Left lung (tissue), 10 donors: ENCODE data around the gene SLC35E1. TPM values are rescaled to one million over a fixed set of nuclear protein-coding genes. Genes with fewer than 3 reads are reported as not detected.

Experiments
- ATAC-seq: fragments of 200-7000 bp; cut with Tn5 transposase; one replicate; pipeline ENCODE4 v1.9.1; 2020; ENCODE audit warnings: moderate library complexity
- DNase-seq, 4 donors: peaks; one replicate each; pipeline ENCODE4 v3.0.0-alpha.2; 2013 to 2020
- H3K27ac ChIP-seq, 2 donors: fragments of 200-600 bp; sonication (generic) in 1 of 2; one replicate each; pipeline versions ENCODE4 v1.5.0 to v1.8.0; 2020 to 2021
- H3K27me3 ChIP-seq, 2 donors: fragments of 200-600 bp; sonication (generic) in 1 of 2; one replicate each; pipeline versions ENCODE4 v1.5.0 to v1.8.0; 2020 to 2021
- H3K36me3 ChIP-seq, 2 donors: fragments of 200-600 bp; sonication (generic) in 1 of 2; one replicate each; pipeline versions ENCODE4 v1.5.0 to v1.8.0; 2020 to 2021
- H3K4me1 ChIP-seq, 2 donors: fragments of 200-600 bp; one replicate each; pipeline ENCODE4 v1.8.0; 2021
- H3K4me3 ChIP-seq, 2 donors: fragments of 200-600 bp; sonication (generic) in 1 of 2; one replicate each; pipeline versions ENCODE4 v1.5.0 to v1.8.0; 2020 to 2021; ENCODE audit warnings: mild to moderate bottlenecking in 1 of 2
- H3K9me3 ChIP-seq, 2 donors: fragments of 200-600 bp; sonication (generic) in 1 of 2; one replicate each; pipeline versions ENCODE4 v1.5.0 to v1.8.0; 2020 to 2021
- intact Hi-C, 2 donors: fragments of 100-400 bp; cut with DNase I; formaldehyde crosslinking; loops; one replicate each; pipeline versions ENCODE4 v1.11.2 to v1.14.2; 2022
- polyA plus RNA-seq, 6 donors: library from polyadenylated mRNA; unstranded; fragments of 120-200 nt; gene quantifications; one replicate each; pipeline ENCODE4 v1.2.1, GENCODE V29; 2013; ENCODE audit not compliant: insufficient read length in 6 of 6
- total RNA-seq, 2 donors: library from RNA; stranded (reverse); fragmentation: NEBNext Ultra II Directional; extraction: Animal tissue kit (Norgen Biotek cat#: 25700); gene quantifications; one replicate each; pipeline ENCODE4 v1.2.1, GENCODE V29; 2021
- TF ChIP-seq, protein P1 (sequence below), 2 donors: fragments of 200-600 bp; sonication (generic) in 1 of 2; IDR thresholded peaks; one replicate each; pipeline versions ENCODE4 v1.5.0 to v1.8.0; 2021; ENCODE audit warnings: antibody characterized with exemption in 2 of 2
- donor health status: DM: no; HTN: yes; CAD: no.
- donor health status: DM: no; HTN: no; CAD: no.

Gene SLC35E1
- total and polyA plus RNA-seq, 8 donors = 46.5 to 56.7 (median 50.6) TPM

DNA sequence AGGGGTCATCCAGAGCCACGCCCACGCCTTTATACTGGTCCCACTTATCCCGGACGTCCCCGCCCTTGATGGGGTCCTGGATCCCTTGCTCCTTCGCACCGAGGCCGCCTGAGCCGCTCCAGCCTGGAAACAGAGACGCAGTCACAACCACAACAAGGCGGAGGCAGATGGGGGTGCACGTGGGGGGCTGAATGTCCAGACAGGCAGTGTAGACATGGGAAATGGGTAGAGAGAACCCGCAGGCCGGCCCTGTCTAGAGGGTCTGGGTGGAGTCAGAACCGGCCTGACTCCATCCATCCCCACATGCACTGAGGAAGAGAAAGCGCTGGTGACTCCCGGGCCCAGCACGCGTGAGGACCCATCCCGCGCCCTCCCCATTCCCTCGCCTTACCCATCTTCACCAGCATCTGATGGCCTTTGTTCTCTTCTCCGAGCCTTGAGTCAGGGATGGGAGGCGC lies 53.0 kb downstream of the SLC35E1 start:
- H3K27ac ChIP-seq = no peak overlapping the region
- DNase-seq (no peak), ATAC-seq (no peak)
- H3K4me1 ChIP-seq = no peaks in the 10 kb centered on the region
- TF ChIP-seq, protein P1, sequence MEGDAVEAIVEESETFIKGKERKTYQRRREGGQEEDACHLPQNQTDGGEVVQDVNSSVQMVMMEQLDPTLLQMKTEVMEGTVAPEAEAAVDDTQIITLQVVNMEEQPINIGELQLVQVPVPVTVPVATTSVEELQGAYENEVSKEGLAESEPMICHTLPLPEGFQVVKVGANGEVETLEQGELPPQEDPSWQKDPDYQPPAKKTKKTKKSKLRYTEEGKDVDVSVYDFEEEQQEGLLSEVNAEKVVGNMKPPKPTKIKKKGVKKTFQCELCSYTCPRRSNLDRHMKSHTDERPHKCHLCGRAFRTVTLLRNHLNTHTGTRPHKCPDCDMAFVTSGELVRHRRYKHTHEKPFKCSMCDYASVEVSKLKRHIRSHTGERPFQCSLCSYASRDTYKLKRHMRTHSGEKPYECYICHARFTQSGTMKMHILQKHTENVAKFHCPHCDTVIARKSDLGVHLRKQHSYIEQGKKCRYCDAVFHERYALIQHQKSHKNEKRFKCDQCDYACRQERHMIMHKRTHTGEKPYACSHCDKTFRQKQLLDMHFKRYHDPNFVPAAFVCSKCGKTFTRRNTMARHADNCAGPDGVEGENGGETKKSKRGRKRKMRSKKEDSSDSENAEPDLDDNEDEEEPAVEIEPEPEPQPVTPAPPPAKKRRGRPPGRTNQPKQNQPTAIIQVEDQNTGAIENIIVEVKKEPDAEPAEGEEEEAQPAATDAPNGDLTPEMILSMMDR (IDR thresholded peaks at IDR 0.05) = no peak
- H3K4me3 ChIP-seq = no peak overlapping the region
- peaks cover 3 to 87% of the 10 kb centered on the region in 2 donors for H3K36me3 ChIP-seq
- no peaks in the 10 kb centered on the region for H3K9me3 ChIP-seq
- intact Hi-C loops = no loop called here
- no peaks in the 10 kb centered on the region for H3K27me3 ChIP-seq

DNA sequence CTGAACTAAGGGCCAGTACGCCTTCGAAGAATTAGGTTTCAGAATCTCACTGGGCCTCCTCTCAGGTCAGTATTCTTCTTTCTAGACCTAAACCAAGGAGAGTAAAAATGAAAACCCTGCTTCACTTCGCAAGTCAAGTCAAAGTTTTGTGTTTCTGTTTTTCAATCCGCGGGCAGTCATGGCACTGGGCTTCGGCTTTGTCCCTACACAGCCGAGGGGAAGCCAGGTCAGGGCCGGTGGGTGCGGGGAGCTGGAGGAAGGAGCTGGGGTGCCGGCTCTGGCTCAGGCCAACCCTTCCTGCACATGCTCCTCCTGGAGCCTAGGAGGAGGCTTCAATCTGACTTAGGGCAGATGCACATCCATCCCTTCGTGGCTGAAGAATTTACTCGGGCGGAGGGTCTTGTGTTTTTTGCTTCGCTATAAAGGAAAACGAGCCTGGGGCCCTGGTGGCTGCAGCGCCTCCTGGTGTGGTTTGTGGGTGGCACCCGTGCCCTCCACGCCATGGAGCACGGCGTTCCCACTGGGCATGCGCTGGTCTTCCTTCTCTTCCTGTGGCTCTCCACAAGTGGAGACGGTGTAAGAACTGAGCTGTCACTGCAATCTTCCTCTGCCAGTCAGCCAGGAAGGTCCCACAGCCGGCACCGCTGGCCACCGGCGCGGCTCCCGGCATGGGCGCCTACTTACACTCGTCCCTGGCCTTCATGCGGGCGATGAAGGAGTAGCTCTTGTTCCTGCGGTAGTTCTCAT lies 53.6 kb downstream of the SLC35E1 start:
- no peak for DNase-seq
- Histone ChIP-seq H3K4me1 (no peaks in the 10 kb centered on the region), H3K36me3 (peaks cover 3 to 86% of the 10 kb centered on the region in 2 donors), H3K4me3 (no peak overlapping the region), H3K9me3 (no peaks in the 10 kb centered on the region), H3K27ac (no peak overlapping the region), H3K27me3 (no peaks in the 10 kb centered on the region)
- intact Hi-C loops = no loop called here
- TF ChIP-seq, protein P1 (IDR thresholded peaks at IDR 0.05) = no peak
- no peak for ATAC-seq

DNA sequence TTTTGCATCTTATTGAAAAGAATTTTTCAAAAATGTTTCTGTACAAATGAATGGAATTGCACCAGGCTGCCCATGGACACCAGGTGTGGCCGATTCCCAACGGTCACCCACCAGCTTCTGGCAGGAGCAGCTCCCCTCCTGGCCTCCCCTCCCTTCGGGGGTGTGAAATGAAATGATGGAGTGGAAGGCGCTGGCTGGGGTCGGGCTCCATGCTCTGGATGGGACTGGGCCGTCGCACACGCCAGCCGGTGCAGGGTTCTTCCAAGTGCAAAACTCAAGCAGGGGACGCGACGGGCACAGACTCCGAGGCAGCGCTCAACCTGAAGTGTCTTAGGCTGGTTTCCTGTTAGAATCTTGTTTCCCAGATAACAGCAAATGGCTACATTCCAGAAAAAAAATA lies 54.2 kb downstream of the SLC35E1 start:
- TF ChIP-seq, protein P1 (IDR thresholded peaks at IDR 0.05) = no peak
- DNase-seq (no peak), ATAC-seq (no peak)
- Histone ChIP-seq H3K4me1 (no peaks in the 10 kb centered on the region), H3K9me3 (no peaks in the 10 kb centered on the region), H3K36me3 (peaks cover 3 to 86% of the 10 kb centered on the region in 2 donors), H3K27me3 (no peaks in the 10 kb centered on the region), H3K27ac (no peak overlapping the region), H3K4me3 (no peak overlapping the region)
- intact Hi-C loops = no loop called here

DNA sequence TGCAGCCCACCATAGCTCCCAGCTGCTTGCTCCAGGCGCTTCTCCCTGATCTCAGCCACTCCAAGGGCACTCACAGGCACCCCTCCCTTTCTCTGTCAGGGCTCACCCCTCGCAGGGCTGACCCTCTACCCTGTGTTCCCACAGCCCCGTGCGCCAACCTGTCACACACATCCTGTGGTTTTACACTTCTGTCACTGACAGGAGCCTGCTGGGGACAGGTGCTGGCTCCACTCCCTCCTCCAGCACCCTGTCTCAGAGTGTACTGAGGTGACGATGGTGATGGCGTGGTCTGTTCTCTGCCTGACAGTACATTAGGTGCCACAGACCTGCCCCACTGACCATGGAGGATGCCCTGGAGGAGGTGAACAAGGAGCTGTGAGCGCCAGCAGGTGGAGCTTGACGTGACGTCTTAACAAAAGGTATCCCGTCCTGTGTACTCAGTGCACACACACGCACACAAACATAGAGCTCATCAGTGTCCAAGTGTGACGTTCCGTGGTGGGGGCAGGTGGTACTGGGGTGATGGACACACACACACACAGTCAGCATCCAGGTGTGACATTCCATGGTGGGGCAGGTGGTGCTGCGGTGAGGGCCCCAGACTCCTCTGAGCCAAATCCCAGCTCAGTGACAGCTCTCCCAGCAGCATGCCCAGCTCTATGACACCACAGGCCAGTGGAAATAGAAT lies 55.1 kb downstream of the SLC35E1 start:
- peaks cover 3 to 84% of the 10 kb centered on the region in 2 donors for H3K36me3 ChIP-seq
- intact Hi-C loops = no loop called here

DNA sequence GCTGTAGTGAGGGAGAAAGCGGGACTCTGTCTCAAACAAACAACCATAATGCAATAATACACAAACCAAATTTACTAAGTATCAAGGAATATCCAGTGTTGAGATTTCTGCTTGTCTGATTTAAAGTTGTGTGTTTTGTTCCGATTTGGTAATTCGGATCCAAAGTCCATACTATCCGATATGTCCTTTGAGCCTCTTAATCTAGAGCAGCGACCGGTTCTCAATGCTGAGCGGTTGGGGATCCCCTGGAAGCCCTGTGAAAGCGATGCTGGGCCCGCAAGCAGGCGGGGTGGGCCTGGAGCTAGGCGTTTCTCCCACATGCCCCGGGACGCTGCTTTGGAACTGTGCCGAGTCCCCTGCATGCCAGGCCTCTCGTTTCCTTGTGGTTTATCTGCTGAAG lies 55.8 kb downstream of the SLC35E1 start:
- Histone ChIP-seq H3K36me3 (peaks cover 3 to 83% of the 10 kb centered on the region in 2 donors), H3K27me3 (no peaks in the 10 kb centered on the region)
- no peak for ATAC-seq

More for the DNA sequence above, 55.1 kb downstream of the SLC35E1 start:
- ATAC-seq (no peak), DNase-seq (no peak)
- Histone ChIP-seq H3K4me1 (no peaks in the 10 kb centered on the region), H3K4me3 (no peak overlapping the region), H3K27ac (no peak overlapping the region), H3K9me3 (no peaks in the 10 kb centered on the region), H3K27me3 (no peaks in the 10 kb centered on the region)
- TF ChIP-seq, protein P1 (IDR thresholded peaks at IDR 0.05) = no peak

More for the DNA sequence above, 55.8 kb downstream of the SLC35E1 start:
- no peaks in the 10 kb centered on the region for H3K4me1 ChIP-seq
- intact Hi-C loops = no loop called here
- no peak overlapping the region for H3K27ac ChIP-seq
- no peak overlapping the region for H3K4me3 ChIP-seq
- TF ChIP-seq, protein P1 (IDR thresholded peaks at IDR 0.05) = no peak
- H3K9me3 ChIP-seq = no peaks in the 10 kb centered on the region
- DNase-seq = no peak
